Endothelial cell of umbilical vein (primary cell): ENCODE data around the gene FBH1. TPM values are rescaled to one million over a fixed set of nuclear protein-coding genes. Genes with fewer than 3 reads are reported as not detected.

ENCODE experiments used
- BruUV-seq: library from RNA; stranded (reverse); fragments of 400-500 nt; replicated peaks from 2 replicates; lab custom pipeline; 2021; lab: Mats Ljungman, UMichigan
- CTCF ChIA-PET: fragments of 300-600, 350-600 bp; sonication (Branson Sonifier 250); formaldehyde crosslinking; loops from one replicate; lab custom pipeline; 2021; ENCODE audit warnings: antibody characterized with exemption, inconsistent platforms; lab: Charles Lee
- POLR2A ChIA-PET: fragments of 300-600, 350-600 bp; sonication (Branson Sonifier 250); formaldehyde crosslinking; loops from one replicate; lab custom pipeline; 2021; ENCODE audit warnings: antibody characterized with exemption, inconsistent platforms; lab: Charles Lee
- DNase-seq: peaks from one replicate; pipeline ENCODE4 v3.0.0-alpha.2; 2011; ENCODE audit warnings: low read depth, low spot score
- FAIRE-seq: peaks from 2 replicates; lab custom pipeline; 2011; peaks lifted over from hg19 to GRCh38; lab: Jason Lieb, UNC
- H2AFZ ChIP-seq: 2 replicates; pipeline ENCODE4 v1.6.0; 2012; ENCODE audit warnings: low read depth, low read length, control low read depth, inconsistent platforms
- H3K27ac ChIP-seq: 2 replicates; pipeline ENCODE4 v1.5.1; 2011; ENCODE audit warnings: low read depth, mild to moderate bottlenecking, control low read depth, low read length, moderate library complexity; ENCODE audit not compliant: insufficient read depth
- H3K27me3 ChIP-seq, 2 experiments: 2 replicates each; pipeline versions ENCODE4 v1.6.0 to v1.6.1; 2011; ENCODE audit warnings: low read length in 2 of 2, mixed read lengths in 1 of 2; ENCODE audit not compliant: control insufficient read depth in 2 of 2, insufficient read depth in 2 of 2
- H3K36me3 ChIP-seq, 2 experiments: 2 replicates in 1 of 2; 3 replicates in 1 of 2; pipeline ENCODE4 v1.5.1; 2011; ENCODE audit warnings: low read length in 2 of 2, mild to moderate bottlenecking in 1 of 2, moderate library complexity in 1 of 2; ENCODE audit not compliant: control insufficient read depth in 2 of 2, insufficient read depth in 2 of 2; ENCODE audit errors: extremely low read depth in 1 of 2
- H3K4me1 ChIP-seq: 3 replicates; pipeline ENCODE4 v1.5.1; 2011; ENCODE audit warnings: mild to moderate bottlenecking, low read length; ENCODE audit not compliant: control insufficient read depth, insufficient read depth; ENCODE audit errors: extremely low read depth
- H3K4me2 ChIP-seq: 2 replicates; pipeline ENCODE4 v1.6.1; 2011; ENCODE audit warnings: low read length, control low read depth, mixed read lengths; ENCODE audit not compliant: insufficient read depth
- H3K4me3 ChIP-seq, 3 experiments: fragments of 200-600 bp in 1 of 3; sonication (generic), shearing (Covaris generic) in 1 of 3; replicated peaks in 1 of 3; 2 replicates each; pipeline ENCODE4 v1.5.1; 2011 to 2016; ENCODE audit warnings: control low read depth in 3 of 3, low read length in 3 of 3, mild to moderate bottlenecking in 2 of 3, inconsistent platforms in 1 of 3, low read depth in 1 of 3, moderate library complexity in 1 of 3; ENCODE audit not compliant: insufficient read depth in 1 of 3
- H3K79me2 ChIP-seq: 2 replicates; pipeline ENCODE4 v1.6.0; 2012; ENCODE audit warnings: low read length, inconsistent platforms; ENCODE audit not compliant: control insufficient read depth, insufficient read depth
- H3K9ac ChIP-seq: replicated peaks from 2 replicates; pipeline ENCODE3; 2011; ENCODE audit warnings: low read length, control low read depth; ENCODE audit not compliant: insufficient read depth; ENCODE audit errors: extremely low read depth
- H3K9me1 ChIP-seq: replicated peaks from 3 replicates; pipeline ENCODE4 v1.6.0; 2011; ENCODE audit warnings: mild to moderate bottlenecking, low read length; ENCODE audit not compliant: control insufficient read depth, insufficient read depth; ENCODE audit errors: extremely low read depth
- H3K9me3 ChIP-seq: replicated peaks from 2 replicates; pipeline ENCODE4 v1.5.1; 2012; ENCODE audit warnings: low read length, inconsistent platforms; ENCODE audit not compliant: control insufficient read depth, insufficient read depth
- H4K20me1 ChIP-seq: replicated peaks from 2 replicates; pipeline ENCODE3; 2011; ENCODE audit warnings: mild to moderate bottlenecking, low read length; ENCODE audit not compliant: control insufficient read depth, insufficient read depth; ENCODE audit errors: extremely low read depth
- CTCF ChIP-seq, 2 donors: IDR thresholded peaks; 1 replicate in 1 of 2; 2 replicates in 1 of 2; pipeline ENCODE4 v1.5.1; 2011; ENCODE audit warnings: low read length in 2 of 2, mild to moderate bottlenecking in 2 of 2, moderate library complexity in 2 of 2, control low read depth in 1 of 2, inconsistent platforms in 1 of 2, low read depth in 1 of 2; ENCODE audit not compliant: insufficient read depth in 1 of 2; ENCODE audit errors: extremely low read depth in 1 of 2
- EZH2 ChIP-seq: IDR thresholded peaks from 2 replicates; pipeline ENCODE4 v1.6.1; 2012; ENCODE audit warnings: borderline replicate concordance, low read depth, mild to moderate bottlenecking, moderate library complexity, low read length, inconsistent platforms; ENCODE audit not compliant: severe bottlenecking
- FOS ChIP-seq: IDR thresholded peaks from 2 replicates; pipeline ENCODE4 v1.6.1; 2011; ENCODE audit warnings: mild to moderate bottlenecking, low read length, moderate library complexity, borderline replicate concordance; ENCODE audit not compliant: insufficient read depth
- GATA2 ChIP-seq: IDR thresholded peaks from 2 replicates; pipeline ENCODE4 v1.7.0; 2011; ENCODE audit warnings: low read depth, mild to moderate bottlenecking, moderate library complexity, mixed read lengths, low read length; ENCODE audit not compliant: insufficient read length, insufficient read depth
- JUN ChIP-seq: IDR thresholded peaks from 2 replicates; pipeline ENCODE4 v1.6.1; 2011; ENCODE audit warnings: borderline replicate concordance, low read depth; ENCODE audit not compliant: insufficient read length, insufficient read depth
- MAX ChIP-seq: IDR thresholded peaks from 2 replicates; pipeline ENCODE4 v1.6.1; 2011; ENCODE audit not compliant: insufficient read depth, insufficient read length
- MYC ChIP-seq: IDR thresholded peaks from one replicate; pipeline ENCODE4 v1.6.1; 2011; ENCODE audit warnings: mild to moderate bottlenecking, low read depth, low read length
- POLR2A ChIP-seq: IDR thresholded peaks from 2 replicates; pipeline ENCODE4 v1.6.1; 2012; ENCODE audit warnings: low read depth, mild to moderate bottlenecking, control low read depth, low read length
- POLR2AphosphoS5 ChIP-seq: IDR thresholded peaks from 2 replicates; pipeline ENCODE4 v1.6.1; 2012; ENCODE audit warnings: low read depth, mild to moderate bottlenecking, control low read depth, low read length, moderate library complexity; ENCODE audit not compliant: insufficient read depth
- dilution Hi-C: fragments of 300-500 bp; cut with MboI; formaldehyde crosslinking; loops from one replicate; pipeline ENCODE4 v1.15.0; 2019; ENCODE audit warnings: low sequenced_read_pairs; ENCODE audit not compliant: extremely low pct_ligation_motif_present
- intact Hi-C: fragments of 100-400 bp; cut with micrococcal nuclease; formaldehyde crosslinking; loops from one replicate; pipeline ENCODE4 v1.10.0; 2022
- polyA plus RNA-seq, 4 experiments: library from polyadenylated mRNA; depleted of rRNA in 3 of 4; stranded (reverse) in 3 of 4; unstranded in 1 of 4; fragments of >200 nt; gene quantifications; 2 replicates each; pipeline versions ENCODE4 v1.2.1 to v1.2.3, GENCODE V29; 2011 to 2012; ENCODE audit warnings: missing spikeins in 1 of 4
- total RNA-seq: library from RNA; stranded (reverse); gene quantifications from 2 replicates; pipeline ENCODE4 v1.2.3, GENCODE V29; 2021

Gene FBH1
- total and polyA plus RNA-seq, 2 donors (not counting 3 experiments of a cell fraction or from before 2014, with no cell fraction given) = 71.4 to 97.0 TPM

- no peaks in the 10 kb centered on the region for H3K79me2 ChIP-seq
- peak overlapping the region; percentile 62 for H3K27ac ChIP-seq
- intact Hi-C loops (no loop called here), dilution Hi-C loops (no loop called here)
- peak; percentile 89 for DNase-seq
- H3K4me1 ChIP-seq = peaks cover 3% of the 10 kb centered on the region
- no peak overlapping the region for H2AFZ ChIP-seq
- POLR2A ChIA-PET = no interaction called here
- no peak overlapping the region for H3K4me3 ChIP-seq
- H4K20me1 ChIP-seq = no peaks in the 10 kb centered on the region
- no peaks in the 10 kb centered on the region for H3K9me3 ChIP-seq
- no peaks in the 10 kb centered on the region for H3K9me1 ChIP-seq
- no peaks in the 10 kb centered on the region for H3K27me3 ChIP-seq
- peaks cover 32 to 63% of the 10 kb centered on the region in 2 experiments for H3K36me3 ChIP-seq
- no peak overlapping the region for H3K4me2 ChIP-seq
- CTCF ChIA-PET = no interaction called here
- H3K9ac ChIP-seq = no peak overlapping the region
- FAIRE-seq = peak; percentile 74
- TF ChIP-seq JUN = peak; percentile 2
- no peak for TF ChIP-seq POLR2AphosphoS5
- BruUV-seq = no TSS peak
Measured at GRCh38 chr10:5915451-5915850, 25.4 kb downstream of the FBH1 start.

GRCh38 chr10:5917305-5917704 is 27.3 kb downstream of the FBH1 start:
- no peak overlapping the region for H2AFZ ChIP-seq
- no peaks in the 10 kb centered on the region for H4K20me1 ChIP-seq
- BruUV-seq = no TSS peak
- H3K36me3 ChIP-seq = peaks cover 34 to 62% of the 10 kb centered on the region in 2 experiments
- FAIRE-seq (no peak), DNase-seq (no peak)
- H3K4me3 ChIP-seq = no peak overlapping the region
- no peaks in the 10 kb centered on the region for H3K79me2 ChIP-seq
- TF ChIP-seq EZH2 (no peak), JUN (no peak), GATA2 (no peak), MAX (no peak), FOS (no peak), POLR2AphosphoS5 (no peak), MYC (no peak), CTCF (IDR thresholded peaks at IDR 0.05; ENCODE audit: extremely low read depth in 1 of 2, insufficient read depth in 1 of 2, low read depth in 1 of 2, low read length in 2 of 2) (no peak), POLR2A (no peak)
- H3K27ac ChIP-seq = no peak overlapping the region
- H3K9me3 ChIP-seq = no peaks in the 10 kb centered on the region
- no peaks in the 10 kb centered on the region for H3K9me1 ChIP-seq
- ChIA-PET POLR2A (no interaction called here), CTCF (interaction anchor here (1.1 kb wide), 1 partner anchor 225 kb away, joined by 3 read pairs; no protein-coding TSS in a partner anchor)
- intact Hi-C loops = no loop called here
- H3K9ac ChIP-seq = no peak overlapping the region
- H3K4me2 ChIP-seq = no peak overlapping the region
- no peaks in the 10 kb centered on the region for H3K27me3 ChIP-seq
- peaks cover 3% of the 10 kb centered on the region for H3K4me1 ChIP-seq
- dilution Hi-C loops = no loop called here
